Suprapubic skin (tissue), 3 donors: ENCODE results near the gene SMC5.

Experiments used
- POLR2A ChIP-seq, 2 donors: fragments of 450-650 bp; IDR thresholded peaks; one replicate each; pipeline ENCODE4 v1.6.1; 2017; ENCODE audit warnings: antibody characterized with exemption in 2 of 2, mild to moderate bottlenecking in 2 of 2, moderate library complexity in 2 of 2
- TF ChIP-seq, protein P1 (sequence below), 2 donors: fragments of 200-600 bp in 1 of 2; fragments of 450-650 bp in 1 of 2; sonication (generic) in 1 of 2; IDR thresholded peaks; one replicate each; pipeline ENCODE4 v1.5.1; 2016 to 2019; ENCODE audit warnings: antibody characterized with exemption in 2 of 2, mild to moderate bottlenecking in 1 of 2, moderate library complexity in 1 of 2

DNA sequence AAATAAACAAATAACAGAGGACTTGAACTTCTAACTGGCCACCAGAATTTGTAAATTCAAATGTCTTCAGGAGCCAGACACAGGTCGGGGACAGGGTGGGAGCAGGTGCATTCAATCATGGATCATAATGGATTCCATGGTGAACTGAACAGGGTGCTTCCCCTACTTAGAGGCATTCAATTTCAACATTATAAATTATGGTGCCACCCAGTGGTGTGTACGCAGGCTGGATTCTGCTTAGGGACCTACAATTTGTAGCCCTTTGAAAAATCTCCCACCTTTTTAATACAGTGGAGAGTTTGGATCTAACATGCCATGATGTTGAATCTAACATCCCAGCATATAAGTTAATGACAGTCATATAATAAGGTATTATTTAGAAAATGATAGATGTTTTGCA, 133.4 kb downstream of the SMC5 start:
- TF ChIP-seq, protein P1, sequence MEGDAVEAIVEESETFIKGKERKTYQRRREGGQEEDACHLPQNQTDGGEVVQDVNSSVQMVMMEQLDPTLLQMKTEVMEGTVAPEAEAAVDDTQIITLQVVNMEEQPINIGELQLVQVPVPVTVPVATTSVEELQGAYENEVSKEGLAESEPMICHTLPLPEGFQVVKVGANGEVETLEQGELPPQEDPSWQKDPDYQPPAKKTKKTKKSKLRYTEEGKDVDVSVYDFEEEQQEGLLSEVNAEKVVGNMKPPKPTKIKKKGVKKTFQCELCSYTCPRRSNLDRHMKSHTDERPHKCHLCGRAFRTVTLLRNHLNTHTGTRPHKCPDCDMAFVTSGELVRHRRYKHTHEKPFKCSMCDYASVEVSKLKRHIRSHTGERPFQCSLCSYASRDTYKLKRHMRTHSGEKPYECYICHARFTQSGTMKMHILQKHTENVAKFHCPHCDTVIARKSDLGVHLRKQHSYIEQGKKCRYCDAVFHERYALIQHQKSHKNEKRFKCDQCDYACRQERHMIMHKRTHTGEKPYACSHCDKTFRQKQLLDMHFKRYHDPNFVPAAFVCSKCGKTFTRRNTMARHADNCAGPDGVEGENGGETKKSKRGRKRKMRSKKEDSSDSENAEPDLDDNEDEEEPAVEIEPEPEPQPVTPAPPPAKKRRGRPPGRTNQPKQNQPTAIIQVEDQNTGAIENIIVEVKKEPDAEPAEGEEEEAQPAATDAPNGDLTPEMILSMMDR (IDR thresholded peaks at IDR 0.05): no peak
- TF ChIP-seq POLR2A (IDR thresholded peaks at IDR 0.05): no peak
